ENCODE data around the gene SAV1.
"Not testable (repeated sequence)": the region's sequence is repeated elsewhere in the genome, so short reads cannot be mapped to it uniquely, and the experiment has no call there.

Gene SAV1

GRCh38 chr14:50667996-50668825 is at the start of gene SAV1:
Gene SAV1 (minus strand): TSS chr14:50668306. CDS start chr14:50667967, 339 bp downstream.
- peak; percentile 81 to 82 for DNase-seq

- no peak for DNase-seq
Observed at GRCh38 chr14:50717811-50718210, 49.7 kb upstream of the SAV1 start.

- no peak for DNase-seq
Observed at GRCh38 chr14:50714450-50715073, 46.5 kb upstream of the SAV1 start.

GRCh38 chr14:50711043-50711442 is 42.9 kb upstream of the SAV1 start:
- no peak for DNase-seq

- DNase-seq: no peak
Observed at GRCh38 chr14:50705026-50705593, 37.0 kb upstream of the SAV1 start.

- DNase-seq: no peak
Observed at GRCh38 chr14:50704454-50705010, 36.4 kb upstream of the SAV1 start.

- no peak for DNase-seq
Observed at GRCh38 chr14:50697659-50698290, 29.7 kb upstream of the SAV1 start.

GRCh38 chr14:50694260-50694659 is 26.2 kb upstream of the SAV1 start:
- DNase-seq: not testable (repeated sequence)

- no peak for DNase-seq
Observed at GRCh38 chr14:50688875-50689274, 20.8 kb upstream of the SAV1 start.

- peak in 1 of 2 experiments; percentile 47 for DNase-seq
Observed at GRCh38 chr14:50679674-50680073, 11.6 kb upstream of the SAV1 start.

GRCh38 chr14:50678163-50678562 is 10.1 kb upstream of the SAV1 start:
- no peak for DNase-seq

- DNase-seq: no peak
Observed at GRCh38 chr14:50677527-50678063, 9.5 kb upstream of the SAV1 start.

GRCh38 chr14:50676814-50677516 is 8.9 kb upstream of the SAV1 start:
- no peak for DNase-seq

GRCh38 chr14:50675597-50675996 is 7.5 kb upstream of the SAV1 start:
- DNase-seq: no peak

- DNase-seq: no peak
Observed at GRCh38 chr14:50670866-50671256, 2.8 kb upstream of the SAV1 start.

GRCh38 chr14:50670196-50670865 is 2.2 kb upstream of the SAV1 start:
- DNase-seq: no peak

- no peak for DNase-seq
Observed at GRCh38 chr14:50669441-50669986, 1.4 kb upstream of the SAV1 start.

GRCh38 chr14:50668826-50669143 is 679 bp upstream of the SAV1 start:
- no peak for DNase-seq

GRCh38 chr14:50667684-50667995 is 466 bp downstream of the SAV1 start:
- peak; percentile 24 to 65 for DNase-seq

GRCh38 chr14:50666772-50667683 is 1.1 kb downstream of the SAV1 start:
- peak in 1 of 2 experiments; percentile 27 for DNase-seq

GRCh38 chr14:50665300-50665699 is 2.8 kb downstream of the SAV1 start:
- DNase-seq: not testable (repeated sequence)
